ENCODE data around the gene LTC4S. TPM values are rescaled to one million over a fixed set of nuclear protein-coding genes. Genes with fewer than 3 reads are reported as not detected.

The LTC4S gene
- total and polyA plus RNA-seq, 9 of the 15 experiments (the other 6 are each of a cell fraction or from before 2014, with no cell fraction given) = 0.17 to 0.77 (median 0.75) TPM; not detected in 6

DNA sequence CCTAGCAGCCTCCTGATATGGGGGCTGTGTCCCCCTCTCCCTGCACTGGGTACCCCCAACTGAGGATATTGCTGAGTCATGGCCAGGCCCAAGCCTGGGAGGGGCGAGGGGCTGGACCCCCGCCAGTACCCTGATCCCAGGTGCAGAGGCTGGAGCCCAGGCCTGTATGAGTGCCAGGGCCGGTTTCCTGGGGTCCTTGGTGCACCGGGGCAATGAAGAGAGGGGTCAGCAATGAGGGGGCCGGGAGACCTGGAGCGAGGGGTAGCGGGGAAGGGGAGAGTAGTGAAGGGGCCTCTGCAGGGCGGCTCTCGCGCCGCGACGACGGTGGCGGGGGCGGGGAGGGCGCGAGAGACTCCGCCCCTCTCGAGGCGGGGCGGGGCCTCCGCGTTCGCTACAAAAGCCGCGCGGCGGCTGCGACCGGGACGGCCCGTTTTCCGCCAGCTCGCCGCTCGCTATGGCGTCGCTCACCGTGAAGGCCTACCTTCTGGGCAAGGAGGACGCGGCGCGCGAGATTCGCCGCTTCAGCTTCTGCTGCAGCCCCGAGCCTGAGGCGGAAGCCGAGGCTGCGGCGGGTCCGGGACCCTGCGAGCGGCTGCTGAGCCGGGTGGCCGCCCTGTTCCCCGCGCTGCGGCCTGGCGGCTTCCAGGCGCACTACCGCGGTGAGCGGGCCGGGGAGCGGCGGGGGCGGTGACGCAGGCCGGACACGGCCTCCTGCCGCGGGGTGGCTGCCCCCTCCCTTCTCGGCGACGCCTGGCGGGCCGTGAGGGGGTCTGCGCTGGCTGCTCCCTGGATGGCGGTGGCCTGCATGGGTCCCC lies 26.9 kb downstream of the LTC4S start, which contains the start of gene SQSTM1 (continued):
- TF ChIP-seq SMARCC2 (IDR thresholded peaks at IDR 0.05; ENCODE audit: low read depth) = peak; percentile 27; the same call in 1 of the 2 replicates
- peak; percentile 64 for TF ChIP-seq MYC (IDR thresholded peaks at IDR 0.05; ENCODE audit: low read depth, low read length)
- peak; percentile 81; the same call in 1 of the 2 replicates for TF ChIP-seq MYC (CRISPR knock-in tag; IDR thresholded peaks at IDR 0.05; ENCODE audit: borderline replicate concordance, low read depth)
- TF ChIP-seq ESRRA (IDR thresholded peaks at IDR 0.05; ENCODE audit: borderline replicate concordance, low read depth) = peak; percentile 44; the same call in 1 of the 2 replicates
- no peak for TF ChIP-seq TBL1XR1 (IDR thresholded peaks at IDR 0.05; ENCODE audit: low read length in 2 of 2)
- no peak for TF ChIP-seq MIER1 (IDR thresholded peaks at IDR 0.05; ENCODE audit: low read depth)
- TF ChIP-seq, protein P1, sequence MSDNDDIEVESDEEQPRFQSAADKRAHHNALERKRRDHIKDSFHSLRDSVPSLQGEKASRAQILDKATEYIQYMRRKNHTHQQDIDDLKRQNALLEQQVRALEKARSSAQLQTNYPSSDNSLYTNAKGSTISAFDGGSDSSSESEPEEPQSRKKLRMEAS (CRISPR knock-in tag; IDR thresholded peaks at IDR 0.05) = peak; percentile 62
- TF ChIP-seq SREBF2 (CRISPR knock-in tag; IDR thresholded peaks at IDR 0.05) = no peak
- no peak for TF ChIP-seq WHSC1 (IDR thresholded peaks at IDR 0.05; ENCODE audit: low read length)
- TF ChIP-seq ZFX (CRISPR knock-in tag; IDR thresholded peaks at IDR 0.05) = peak; percentile 97
- TF ChIP-seq, protein P2, sequence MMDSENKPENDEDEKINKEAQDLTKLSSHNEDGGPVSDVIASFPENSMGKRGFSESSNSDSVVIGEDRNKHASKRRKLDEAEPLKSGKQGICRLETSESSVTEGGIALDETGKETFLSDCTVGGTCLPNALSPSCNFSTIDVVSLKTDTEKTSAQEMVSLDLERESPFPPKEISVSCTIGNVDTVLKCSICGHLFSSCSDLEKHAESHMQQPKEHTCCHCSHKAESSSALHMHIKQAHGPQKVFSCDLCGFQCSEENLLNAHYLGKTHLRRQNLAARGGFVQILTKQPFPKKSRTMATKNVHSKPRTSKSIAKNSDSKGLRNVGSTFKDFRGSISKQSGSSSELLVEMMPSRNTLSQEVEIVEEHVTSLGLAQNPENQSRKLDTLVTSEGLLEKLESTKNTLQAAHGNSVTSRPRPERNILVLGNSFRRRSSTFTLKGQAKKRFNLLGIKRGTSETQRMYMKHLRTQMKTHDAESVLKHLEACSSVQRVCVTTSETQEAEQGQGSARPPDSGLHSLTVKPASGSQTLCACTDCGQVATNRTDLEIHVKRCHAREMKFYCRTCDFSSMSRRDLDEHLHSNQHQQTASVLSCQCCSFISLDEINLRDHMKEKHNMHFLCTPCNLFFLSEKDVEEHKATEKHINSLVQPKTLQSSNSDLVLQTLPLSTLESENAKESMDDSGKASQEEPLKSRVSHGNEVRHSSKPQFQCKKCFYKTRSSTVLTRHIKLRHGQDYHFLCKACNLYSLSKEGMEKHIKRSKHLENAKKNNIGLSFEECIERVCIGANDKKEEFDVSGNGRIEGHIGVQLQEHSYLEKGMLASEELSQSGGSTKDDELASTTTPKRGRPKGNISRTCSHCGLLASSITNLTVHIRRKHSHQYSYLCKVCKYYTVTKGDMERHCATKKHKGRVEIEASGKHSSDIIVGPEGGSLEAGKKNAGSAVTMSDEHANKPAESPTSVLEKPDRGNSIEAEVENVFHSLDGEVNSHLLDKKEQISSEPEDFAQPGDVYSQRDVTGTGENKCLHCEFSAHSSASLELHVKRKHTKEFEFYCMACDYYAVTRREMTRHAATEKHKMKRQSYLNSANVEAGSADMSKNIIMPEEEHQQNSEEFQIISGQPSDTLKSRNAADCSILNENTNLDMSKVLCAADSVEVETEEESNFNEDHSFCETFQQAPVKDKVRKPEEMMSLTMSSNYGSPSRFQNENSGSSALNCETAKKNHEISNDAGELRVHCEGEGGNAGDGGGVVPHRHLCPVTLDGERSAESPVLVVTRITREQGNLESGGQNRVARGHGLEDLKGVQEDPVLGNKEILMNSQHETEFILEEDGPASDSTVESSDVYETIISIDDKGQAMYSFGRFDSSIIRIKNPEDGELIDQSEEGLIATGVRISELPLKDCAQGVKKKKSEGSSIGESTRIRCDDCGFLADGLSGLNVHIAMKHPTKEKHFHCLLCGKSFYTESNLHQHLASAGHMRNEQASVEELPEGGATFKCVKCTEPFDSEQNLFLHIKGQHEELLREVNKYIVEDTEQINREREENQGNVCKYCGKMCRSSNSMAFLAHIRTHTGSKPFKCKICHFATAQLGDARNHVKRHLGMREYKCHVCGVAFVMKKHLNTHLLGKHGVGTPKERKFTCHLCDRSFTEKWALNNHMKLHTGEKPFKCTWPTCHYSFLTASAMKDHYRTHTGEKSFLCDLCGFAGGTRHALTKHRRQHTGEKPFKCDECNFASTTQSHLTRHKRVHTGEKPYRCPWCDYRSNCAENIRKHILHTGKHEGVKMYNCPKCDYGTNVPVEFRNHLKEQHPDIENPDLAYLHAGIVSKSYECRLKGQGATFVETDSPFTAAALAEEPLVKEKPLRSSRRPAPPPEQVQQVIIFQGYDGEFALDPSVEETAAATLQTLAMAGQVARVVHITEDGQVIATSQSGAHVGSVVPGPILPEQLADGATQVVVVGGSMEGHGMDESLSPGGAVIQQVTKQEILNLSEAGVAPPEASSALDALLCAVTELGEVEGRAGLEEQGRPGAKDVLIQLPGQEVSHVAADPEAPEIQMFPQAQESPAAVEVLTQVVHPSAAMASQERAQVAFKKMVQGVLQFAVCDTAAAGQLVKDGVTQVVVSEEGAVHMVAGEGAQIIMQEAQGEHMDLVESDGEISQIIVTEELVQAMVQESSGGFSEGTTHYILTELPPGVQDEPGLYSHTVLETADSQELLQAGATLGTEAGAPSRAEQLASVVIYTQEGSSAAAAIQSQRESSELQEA (IDR thresholded peaks at IDR 0.05; ENCODE audit: low read depth) = no peak
- no peak for TF ChIP-seq ZNF584 (CRISPR knock-in tag; IDR thresholded peaks at IDR 0.05; ENCODE audit: low read depth)
- no peak for TF ChIP-seq RFX7 (CRISPR knock-in tag; IDR thresholded peaks at IDR 0.05)
- TF ChIP-seq, protein P3, sequence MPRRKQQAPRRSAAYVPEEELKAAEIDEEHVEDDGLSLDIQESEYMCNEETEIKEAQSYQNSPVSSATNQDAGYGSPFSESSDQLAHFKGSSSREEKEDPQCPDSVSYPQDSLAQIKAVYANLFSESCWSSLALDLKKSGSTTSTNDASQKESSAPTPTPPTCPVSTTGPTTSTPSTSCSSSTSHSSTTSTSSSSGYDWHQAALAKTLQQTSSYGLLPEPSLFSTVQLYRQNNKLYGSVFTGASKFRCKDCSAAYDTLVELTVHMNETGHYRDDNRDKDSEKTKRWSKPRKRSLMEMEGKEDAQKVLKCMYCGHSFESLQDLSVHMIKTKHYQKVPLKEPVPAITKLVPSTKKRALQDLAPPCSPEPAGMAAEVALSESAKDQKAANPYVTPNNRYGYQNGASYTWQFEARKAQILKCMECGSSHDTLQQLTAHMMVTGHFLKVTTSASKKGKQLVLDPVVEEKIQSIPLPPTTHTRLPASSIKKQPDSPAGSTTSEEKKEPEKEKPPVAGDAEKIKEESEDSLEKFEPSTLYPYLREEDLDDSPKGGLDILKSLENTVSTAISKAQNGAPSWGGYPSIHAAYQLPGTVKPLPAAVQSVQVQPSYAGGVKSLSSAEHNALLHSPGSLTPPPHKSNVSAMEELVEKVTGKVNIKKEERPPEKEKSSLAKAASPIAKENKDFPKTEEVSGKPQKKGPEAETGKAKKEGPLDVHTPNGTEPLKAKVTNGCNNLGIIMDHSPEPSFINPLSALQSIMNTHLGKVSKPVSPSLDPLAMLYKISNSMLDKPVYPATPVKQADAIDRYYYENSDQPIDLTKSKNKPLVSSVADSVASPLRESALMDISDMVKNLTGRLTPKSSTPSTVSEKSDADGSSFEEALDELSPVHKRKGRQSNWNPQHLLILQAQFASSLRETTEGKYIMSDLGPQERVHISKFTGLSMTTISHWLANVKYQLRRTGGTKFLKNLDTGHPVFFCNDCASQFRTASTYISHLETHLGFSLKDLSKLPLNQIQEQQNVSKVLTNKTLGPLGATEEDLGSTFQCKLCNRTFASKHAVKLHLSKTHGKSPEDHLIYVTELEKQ (CRISPR knock-in tag; IDR thresholded peaks at IDR 0.05) = no peak

Measured in K562 (cell line).